Osteoblast (primary cell): ENCODE measurements around the gene MED9. TPM values are rescaled to one million over a fixed set of nuclear protein-coding genes. Genes with fewer than 3 reads are reported as not detected.

Source experiments
- DNase-seq: peaks from one replicate; pipeline ENCODE4 v3.0.0; 2011; ENCODE audit warnings: low spot score, mixed read lengths; ENCODE audit not compliant: insufficient read length; ENCODE audit errors: missing footprints
- H2AFZ ChIP-seq: 2 replicates; pipeline ENCODE4 v1.6.0; 2011; ENCODE audit warnings: mild to moderate bottlenecking, low read length
- H3K27ac ChIP-seq: 2 replicates; pipeline ENCODE4 v1.5.1; 2011; ENCODE audit warnings: mild to moderate bottlenecking, low read depth, low read length, moderate library complexity
- H3K27me3 ChIP-seq: 2 replicates; pipeline ENCODE4 v1.6.0; 2012; ENCODE audit warnings: mild to moderate bottlenecking, control low read depth, inconsistent platforms, low read length, moderate library complexity; ENCODE audit not compliant: insufficient read depth
- H3K36me3 ChIP-seq: 2 replicates; pipeline ENCODE4 v1.5.1; 2011; ENCODE audit warnings: mild to moderate bottlenecking, low read length, control low read depth, moderate library complexity; ENCODE audit not compliant: insufficient read depth
- H3K4me1 ChIP-seq: 2 replicates; pipeline ENCODE4 v1.5.1; 2011; ENCODE audit warnings: mild to moderate bottlenecking, low read length, control low read depth, moderate library complexity; ENCODE audit not compliant: insufficient read depth
- H3K4me2 ChIP-seq: 2 replicates; pipeline ENCODE4 v1.6.0; 2011; ENCODE audit warnings: mild to moderate bottlenecking, low read length; ENCODE audit not compliant: insufficient read depth
- H3K4me3 ChIP-seq: fragments of 200-600 bp; sonication (generic); 3 replicates; pipeline ENCODE4 v1.5.1; 2012; ENCODE audit warnings: mild to moderate bottlenecking, low read length, inconsistent platforms; ENCODE audit not compliant: insufficient read depth
- H3K79me2 ChIP-seq: 2 replicates; pipeline ENCODE4 v1.6.0; 2012; ENCODE audit warnings: mild to moderate bottlenecking, low read length, control low read depth, inconsistent platforms; ENCODE audit not compliant: insufficient read depth
- H3K9me3 ChIP-seq: 2 replicates; pipeline ENCODE4 v1.5.1; 2011; ENCODE audit warnings: low read depth, low read length, control low read depth
- H4K20me1 ChIP-seq: 2 replicates; pipeline ENCODE4 v1.6.0; 2012; ENCODE audit warnings: mild to moderate bottlenecking, low read length, control low read depth; ENCODE audit not compliant: insufficient read depth
- total RNA-seq: library from RNA; depleted of rRNA; stranded (reverse); fragments of >200 nt; gene quantifications from 2 replicates; pipeline ENCODE4 v1.2.3, GENCODE V29; 2012
- TF ChIP-seq, protein P1 (sequence below): IDR thresholded peaks from 2 replicates; pipeline ENCODE4 v1.5.1; 2011; ENCODE audit warnings: mild to moderate bottlenecking, low read depth, low read length, moderate library complexity; ENCODE audit errors: extremely low read depth

The MED9 gene
- total RNA-seq, 1 donor = 17.0 TPM

DNA sequence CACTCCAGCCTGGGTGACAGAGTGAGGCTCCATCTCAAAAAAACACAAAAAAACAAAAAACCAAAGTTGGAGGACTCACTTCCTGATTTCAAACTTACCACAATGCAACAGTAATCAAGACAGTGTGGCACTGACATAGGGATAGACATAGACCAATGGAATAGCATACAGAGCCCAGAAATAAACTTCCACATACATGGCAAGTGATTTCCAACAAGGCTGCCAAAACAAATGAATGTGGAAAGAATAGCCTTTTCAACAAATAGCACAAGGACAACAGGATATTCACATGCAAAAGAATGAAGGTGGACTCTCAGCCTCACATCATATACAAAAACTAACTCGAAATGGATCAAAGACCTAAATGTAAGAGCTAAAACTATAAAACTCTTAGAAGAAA, 56.2 kb downstream of the MED9 start:
- Histone ChIP-seq H2AFZ (no peak overlapping the region), H3K27ac (no peak overlapping the region), H3K36me3 (no peaks in the 10 kb centered on the region), H3K9me3 (no peaks in the 10 kb centered on the region), H3K4me2 (no peak overlapping the region), H4K20me1 (no peaks in the 10 kb centered on the region), H3K27me3 (no peaks in the 10 kb centered on the region), H3K4me3 (no peak overlapping the region), H3K79me2 (no peaks in the 10 kb centered on the region), H3K4me1 (peaks cover 11% of the 10 kb centered on the region)
- TF ChIP-seq, protein P1, sequence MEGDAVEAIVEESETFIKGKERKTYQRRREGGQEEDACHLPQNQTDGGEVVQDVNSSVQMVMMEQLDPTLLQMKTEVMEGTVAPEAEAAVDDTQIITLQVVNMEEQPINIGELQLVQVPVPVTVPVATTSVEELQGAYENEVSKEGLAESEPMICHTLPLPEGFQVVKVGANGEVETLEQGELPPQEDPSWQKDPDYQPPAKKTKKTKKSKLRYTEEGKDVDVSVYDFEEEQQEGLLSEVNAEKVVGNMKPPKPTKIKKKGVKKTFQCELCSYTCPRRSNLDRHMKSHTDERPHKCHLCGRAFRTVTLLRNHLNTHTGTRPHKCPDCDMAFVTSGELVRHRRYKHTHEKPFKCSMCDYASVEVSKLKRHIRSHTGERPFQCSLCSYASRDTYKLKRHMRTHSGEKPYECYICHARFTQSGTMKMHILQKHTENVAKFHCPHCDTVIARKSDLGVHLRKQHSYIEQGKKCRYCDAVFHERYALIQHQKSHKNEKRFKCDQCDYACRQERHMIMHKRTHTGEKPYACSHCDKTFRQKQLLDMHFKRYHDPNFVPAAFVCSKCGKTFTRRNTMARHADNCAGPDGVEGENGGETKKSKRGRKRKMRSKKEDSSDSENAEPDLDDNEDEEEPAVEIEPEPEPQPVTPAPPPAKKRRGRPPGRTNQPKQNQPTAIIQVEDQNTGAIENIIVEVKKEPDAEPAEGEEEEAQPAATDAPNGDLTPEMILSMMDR = no peak
- peak; percentile 54 for DNase-seq

DNA sequence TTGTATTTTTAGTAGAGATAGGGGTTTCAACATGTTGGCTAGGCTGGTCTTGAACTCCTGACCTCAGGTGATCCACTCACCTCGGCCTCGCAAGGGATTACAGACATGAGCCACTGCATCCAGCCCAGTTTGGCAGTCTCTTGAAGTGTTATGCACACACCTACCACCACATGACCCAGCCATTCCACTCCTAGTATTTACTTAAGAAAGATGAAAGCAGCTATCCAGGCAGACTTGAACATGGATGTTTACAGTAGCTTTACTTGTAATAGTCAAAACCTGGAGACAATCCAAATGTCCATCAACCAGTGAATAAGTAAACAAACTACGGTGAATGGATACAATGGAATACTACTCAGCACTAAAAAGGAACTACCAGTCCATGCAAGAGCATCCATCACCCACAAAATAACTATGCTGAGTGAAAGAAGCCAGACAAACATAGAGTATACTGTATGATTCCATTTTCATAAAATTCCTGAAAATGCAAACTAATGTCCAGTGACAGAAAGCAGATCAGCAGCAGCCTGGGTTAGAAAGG, 57.2 kb downstream of the MED9 start:
- H3K4me3 ChIP-seq = no peak overlapping the region
- peak; percentile 15 for DNase-seq
- TF ChIP-seq, protein P1 = no peak
- no peaks in the 10 kb centered on the region for H3K9me3 ChIP-seq
- H3K4me2 ChIP-seq = no peak overlapping the region
- H3K27ac ChIP-seq = no peak overlapping the region
- peaks cover 11% of the 10 kb centered on the region for H3K4me1 ChIP-seq
- no peaks in the 10 kb centered on the region for H4K20me1 ChIP-seq
- H3K36me3 ChIP-seq = no peaks in the 10 kb centered on the region
- H2AFZ ChIP-seq = no peak overlapping the region
- H3K79me2 ChIP-seq = no peaks in the 10 kb centered on the region
- no peaks in the 10 kb centered on the region for H3K27me3 ChIP-seq

DNA sequence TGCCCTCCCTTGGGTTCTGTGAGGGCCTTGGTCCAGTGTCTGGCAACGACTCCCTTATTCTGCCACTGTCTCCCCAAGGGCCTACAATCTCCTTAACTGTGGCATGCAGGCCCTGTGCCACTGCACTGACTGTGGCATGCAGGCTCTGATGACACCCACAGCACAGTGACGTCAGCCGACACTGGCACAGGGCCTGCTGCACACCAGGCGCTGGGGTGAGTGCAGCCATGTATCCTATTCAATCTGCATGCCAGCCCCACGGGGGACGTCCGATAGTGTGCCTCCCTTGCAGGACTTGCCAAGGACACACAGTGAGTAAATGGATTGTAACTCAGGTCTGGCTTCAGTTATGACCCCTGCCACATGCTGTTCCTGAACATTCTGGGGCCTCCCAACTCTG, 59.2 kb downstream of the MED9 start:
- no peak overlapping the region for H3K4me2 ChIP-seq
- H3K27ac ChIP-seq = peak overlapping the region; percentile 32
- no peaks in the 10 kb centered on the region for H3K27me3 ChIP-seq
- H3K36me3 ChIP-seq = no peaks in the 10 kb centered on the region
- no peaks in the 10 kb centered on the region for H3K79me2 ChIP-seq
- peaks cover 11% of the 10 kb centered on the region for H3K4me1 ChIP-seq
- TF ChIP-seq, protein P1 = no peak
- no peaks in the 10 kb centered on the region for H3K9me3 ChIP-seq
- DNase-seq = peak; percentile 92
- H4K20me1 ChIP-seq = no peaks in the 10 kb centered on the region
- no peak overlapping the region for H2AFZ ChIP-seq
- H3K4me3 ChIP-seq = no peak overlapping the region

DNA sequence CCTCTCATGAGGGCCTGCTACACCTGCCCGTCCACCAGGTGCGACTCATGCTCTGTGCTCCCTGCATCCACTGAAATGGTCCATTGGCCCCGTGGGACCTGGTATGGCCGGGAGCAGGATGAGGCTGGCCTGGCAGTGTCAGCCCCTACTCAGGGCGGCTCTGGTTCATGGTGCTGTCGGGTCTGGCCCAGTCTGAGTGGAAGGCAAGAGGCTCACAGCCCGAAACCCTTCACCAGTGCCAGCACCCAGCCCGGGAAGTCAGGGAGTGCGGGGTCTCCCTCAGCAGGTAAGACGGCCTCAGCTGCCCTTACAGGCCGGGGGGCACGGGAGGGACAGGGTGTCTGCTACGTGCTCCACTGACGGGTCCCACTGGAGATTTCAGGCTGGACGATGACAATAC, 59.9 kb downstream of the MED9 start:
- Histone ChIP-seq H4K20me1 (no peaks in the 10 kb centered on the region), H3K4me3 (no peak overlapping the region), H3K4me2 (no peak overlapping the region), H2AFZ (no peak overlapping the region), H3K9me3 (no peaks in the 10 kb centered on the region), H3K27me3 (no peaks in the 10 kb centered on the region), H3K36me3 (no peaks in the 10 kb centered on the region), H3K79me2 (no peaks in the 10 kb centered on the region), H3K27ac (no peak overlapping the region), H3K4me1 (peaks cover 11% of the 10 kb centered on the region)
- TF ChIP-seq, protein P1 = no peak
- DNase-seq = no peak
